HG02678 (cell line): Measurements from ENCODE around the gene FBXL20.
"Not testable (repeated sequence)": the region's sequence is repeated elsewhere in the genome, so short reads cannot be mapped to it uniquely, and the experiment has no call there.

Experiments
- ATAC-seq: cut with Tn5 transposase; IDR thresholded peaks from one replicate; pipeline ENCODE4 v1.9.1; 2021; ENCODE audit warnings: mild to moderate bottlenecking, moderate library complexity; ENCODE audit not compliant: unreplicated experiment

Gene FBXL20

GRCh38 chr17:39385040-39385439, 16.4 kb downstream of the FBXL20 start:
- ATAC-seq: no peak

GRCh38 chr17:39380144-39380543, 21.3 kb downstream of the FBXL20 start:
- no peak for ATAC-seq

- ATAC-seq: no peak
Observed at GRCh38 chr17:39376434-39376833, 25.0 kb downstream of the FBXL20 start.

- ATAC-seq: not testable (repeated sequence)
Observed at GRCh38 chr17:39367805-39368204, 33.6 kb downstream of the FBXL20 start.

GRCh38 chr17:39365872-39366271, 35.6 kb downstream of the FBXL20 start:
- no peak for ATAC-seq

- ATAC-seq: no peak
Observed at GRCh38 chr17:39365242-39365641, 36.2 kb downstream of the FBXL20 start.

GRCh38 chr17:39364236-39365025, 37.0 kb downstream of the FBXL20 start:
- ATAC-seq: no peak

GRCh38 chr17:39361064-39361463, 40.4 kb downstream of the FBXL20 start:
- ATAC-seq: no peak

GRCh38 chr17:39360537-39360936, 40.9 kb downstream of the FBXL20 start:
- no peak for ATAC-seq

- ATAC-seq: no peak
Observed at GRCh38 chr17:39359994-39360393, 41.4 kb downstream of the FBXL20 start.

GRCh38 chr17:39357986-39358385, 43.4 kb downstream of the FBXL20 start:
- ATAC-seq: no peak

- no peak for ATAC-seq
Observed at GRCh38 chr17:39357488-39357887, 43.9 kb downstream of the FBXL20 start.

GRCh38 chr17:39352986-39353385, 48.4 kb downstream of the FBXL20 start:
- ATAC-seq: no peak

GRCh38 chr17:39352511-39352910, 48.9 kb downstream of the FBXL20 start:
- no peak for ATAC-seq

- ATAC-seq: no peak
Observed at GRCh38 chr17:39351508-39351907, 49.9 kb downstream of the FBXL20 start.

- ATAC-seq: no peak
Observed at GRCh38 chr17:39349246-39349645, 52.2 kb downstream of the FBXL20 start.

GRCh38 chr17:39346863-39347262, 54.6 kb downstream of the FBXL20 start:
- ATAC-seq: not testable (repeated sequence)

GRCh38 chr17:39341541-39341940, 59.9 kb downstream of the FBXL20 start:
- ATAC-seq: no peak

- ATAC-seq: no peak
Observed at GRCh38 chr17:39340731-39341130, 60.7 kb downstream of the FBXL20 start.

GRCh38 chr17:39339272-39339671, 62.2 kb downstream of the FBXL20 start:
- no peak for ATAC-seq

GRCh38 chr17:39337649-39338048, 63.8 kb downstream of the FBXL20 start:
- not testable (repeated sequence) for ATAC-seq

- ATAC-seq: no peak
Observed at GRCh38 chr17:39335704-39336223, 65.7 kb downstream of the FBXL20 start.
